ENCODE data around the gene NVL.

NVL gene

GRCh38 chr1:224276771-224277487 lies 53.0 kb downstream of the NVL start:
- no peak for DNase-seq

GRCh38 chr1:224274970-224275626 lies 54.9 kb downstream of the NVL start:
- no peak for DNase-seq

GRCh38 chr1:224273641-224274040 lies 56.3 kb downstream of the NVL start:
- no peak for DNase-seq

GRCh38 chr1:224271106-224271505 lies 58.9 kb downstream of the NVL start:
- no peak for DNase-seq

GRCh38 chr1:224267925-224268324 lies 62.0 kb downstream of the NVL start:
- no peak for DNase-seq

GRCh38 chr1:224266915-224267856 lies 62.8 kb downstream of the NVL start:
- DNase-seq = no peak

- no peak for DNase-seq
Measured at GRCh38 chr1:224266105-224266914, 63.7 kb downstream of the NVL start.

GRCh38 chr1:224264321-224264720 lies 65.7 kb downstream of the NVL start:
- no peak for DNase-seq

GRCh38 chr1:224262373-224263054 lies 67.5 kb downstream of the NVL start:
- DNase-seq = no peak

GRCh38 chr1:224259986-224260385 lies 70.0 kb downstream of the NVL start:
- no peak for DNase-seq

GRCh38 chr1:224258351-224258750 lies 71.6 kb downstream of the NVL start:
- no peak for DNase-seq

- DNase-seq = no peak
Measured at GRCh38 chr1:224256640-224257039, 73.3 kb downstream of the NVL start.

- no peak for DNase-seq
Measured at GRCh38 chr1:224253721-224254120, 76.3 kb downstream of the NVL start.

GRCh38 chr1:224252479-224252878 lies 77.5 kb downstream of the NVL start:
- no peak for DNase-seq

- no peak for DNase-seq
Measured at GRCh38 chr1:224251741-224252146, 78.2 kb downstream of the NVL start.

- DNase-seq = no peak
Measured at GRCh38 chr1:224245188-224245587, 84.8 kb downstream of the NVL start.

GRCh38 chr1:224238756-224239155 lies 91.2 kb downstream of the NVL start:
- no peak for DNase-seq

GRCh38 chr1:224238212-224238611 lies 91.8 kb downstream of the NVL start:
- no peak for DNase-seq

- no peak for DNase-seq
Measured at GRCh38 chr1:224237119-224237881, 92.7 kb downstream of the NVL start.

- no peak for DNase-seq
Measured at GRCh38 chr1:224235813-224236493, 94.0 kb downstream of the NVL start.

GRCh38 chr1:224234017-224234416 lies 96.0 kb downstream of the NVL start:
- no peak for DNase-seq
